Immature natural killer cell (primary cell): ENCODE data around the gene APAF1. TPM values are rescaled to one million over a fixed set of nuclear protein-coding genes. Genes with fewer than 3 reads are reported as not detected.

Experiments
- DNase-seq, 3 donors: peaks; one replicate each; pipeline ENCODE4 v3.0.0; 2022; ENCODE audit warnings: mixed read lengths in 1 of 3
- H3K27ac Mint-ChIP-seq, 6 donors: one replicate each; pipeline ENCODE4 v1.8.0; 2020; ENCODE audit warnings: mixed read lengths in 6 of 6, mild to moderate bottlenecking in 5 of 6, inconsistent platforms in 4 of 6, moderate library complexity in 3 of 6
- H3K27me3 Mint-ChIP-seq, 3 donors: one replicate each; pipeline ENCODE4 v1.8.0; 2020 to 2021; ENCODE audit warnings: low read depth in 3 of 3, mild to moderate bottlenecking in 3 of 3, mixed read lengths in 3 of 3, moderate library complexity in 3 of 3, inconsistent platforms in 1 of 3
- H3K36me3 Mint-ChIP-seq, 3 donors: one replicate each; pipeline ENCODE4 v1.8.0; 2020; ENCODE audit warnings: mixed read lengths in 3 of 3, inconsistent platforms in 2 of 3, mild to moderate bottlenecking in 2 of 3
- H3K4me1 Mint-ChIP-seq, 2 donors: one replicate each; pipeline ENCODE4 v1.8.0; 2020; ENCODE audit warnings: inconsistent platforms in 2 of 2, mild to moderate bottlenecking in 2 of 2, mixed read lengths in 2 of 2, moderate library complexity in 1 of 2
- H3K4me3 Mint-ChIP-seq, 5 donors: one replicate each; pipeline ENCODE4 v1.8.0; 2020; ENCODE audit warnings: mild to moderate bottlenecking in 5 of 5, mixed read lengths in 5 of 5, inconsistent platforms in 3 of 5, moderate library complexity in 3 of 5
- H3K9me3 Mint-ChIP-seq, 6 donors: one replicate each; pipeline ENCODE4 v1.8.0; 2020; ENCODE audit warnings: mild to moderate bottlenecking in 6 of 6, mixed read lengths in 6 of 6, inconsistent platforms in 4 of 6, moderate library complexity in 3 of 6
- polyA plus RNA-seq, 3 donors: library from polyadenylated mRNA; unstranded; fragments of 300-500 nt; fragmentation: Illumina TruSeq; gene quantifications; one replicate each; pipeline ENCODE4 v1.2.3, GENCODE V29; 2021

The APAF1 gene
- polyA plus RNA-seq, 3 donors from 2014 or later: 5.5 to 12.6 (median 7.3) TPM

- no peaks in the 10 kb centered on the region for H3K9me3 Mint-ChIP-seq
- H3K36me3 Mint-ChIP-seq: no peaks in the 10 kb centered on the region
- peaks cover 2 to 5% (median 2%) of the 10 kb centered on the region in 3 donors for H3K27me3 Mint-ChIP-seq
- no peak overlapping the region for H3K4me3 Mint-ChIP-seq
- no peak for DNase-seq
- no peak overlapping the region for H3K27ac Mint-ChIP-seq
- H3K4me1 Mint-ChIP-seq: no peaks in the 10 kb centered on the region
Observed at GRCh38 chr12:98763656-98764055, 118.6 kb downstream of the APAF1 start.

GRCh38 chr12:98767248-98767647, 122.2 kb downstream of the APAF1 start:
- Mint-ChIP-seq H3K4me1 (no peaks in the 10 kb centered on the region), H3K36me3 (no peaks in the 10 kb centered on the region), H3K27me3 (peaks cover 0 to 6% (median 2%) of the 10 kb centered on the region in 3 donors), H3K4me3 (no peak overlapping the region), H3K9me3 (no peaks in the 10 kb centered on the region), H3K27ac (no peak overlapping the region)
- DNase-seq: no peak

- no peak overlapping the region for H3K27ac Mint-ChIP-seq
Observed at GRCh38 chr12:98769068-98769467, 124.0 kb downstream of the APAF1 start.

GRCh38 chr12:98770230-98770629, 125.1 kb downstream of the APAF1 start:
- DNase-seq: no peak
- no peak overlapping the region for H3K27ac Mint-ChIP-seq
- H3K4me1 Mint-ChIP-seq: no peaks in the 10 kb centered on the region

More at GRCh38 chr12:98769068-98769467, 124.0 kb downstream of the APAF1 start:
- H3K27me3 Mint-ChIP-seq: peaks cover 0 to 6% (median 2%) of the 10 kb centered on the region in 3 donors
- H3K9me3 Mint-ChIP-seq: no peaks in the 10 kb centered on the region
- no peak for DNase-seq
- H3K4me3 Mint-ChIP-seq: no peak overlapping the region
- H3K36me3 Mint-ChIP-seq: no peaks in the 10 kb centered on the region
- H3K4me1 Mint-ChIP-seq: no peaks in the 10 kb centered on the region

DNA sequence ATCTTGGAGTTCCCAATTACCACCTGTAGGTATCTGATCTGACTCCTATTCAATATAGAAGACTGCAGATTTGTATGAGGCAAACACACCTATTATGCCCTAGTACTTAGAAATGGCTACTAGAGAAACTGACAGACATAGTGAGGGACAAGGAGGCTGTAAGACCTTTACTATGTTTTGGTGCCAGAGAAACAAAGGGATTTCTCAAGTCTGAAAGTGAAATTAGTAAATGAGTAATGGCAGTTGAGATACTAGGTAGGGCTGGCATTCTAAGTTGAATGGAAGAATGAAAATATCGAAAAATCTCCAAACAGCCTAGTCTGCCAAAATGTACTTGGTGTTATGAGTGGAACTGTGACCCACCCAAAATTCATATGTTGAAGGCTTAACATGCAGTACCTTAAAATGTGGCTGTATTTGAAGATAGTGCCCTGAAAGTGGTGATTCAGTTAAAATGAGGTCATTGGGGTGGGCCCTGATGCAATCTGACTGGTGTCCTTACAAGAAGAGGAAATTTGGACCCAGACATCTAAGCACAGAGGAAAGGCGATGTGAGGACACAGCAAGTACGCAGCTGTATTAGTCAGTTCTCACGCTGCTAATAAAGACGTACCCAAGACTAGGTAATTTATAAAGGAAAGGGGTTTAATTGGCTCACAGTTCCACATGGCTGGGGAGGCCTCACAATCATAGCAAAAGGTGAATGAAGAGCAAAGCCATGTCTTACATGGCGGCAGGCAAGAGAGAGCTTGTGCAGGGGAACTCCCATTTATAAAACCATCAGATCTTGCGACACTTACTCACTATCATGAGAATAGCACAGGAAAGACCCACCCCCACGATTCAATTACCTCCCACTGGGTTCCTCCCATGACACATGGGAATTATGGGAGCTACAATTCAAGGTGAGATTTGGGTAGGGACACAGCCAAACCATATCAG, 127.0 kb downstream of the APAF1 start:
- Mint-ChIP-seq H3K27me3 (peaks cover 2 to 4% (median 4%) of the 10 kb centered on the region in 3 donors), H3K9me3 (no peaks in the 10 kb centered on the region), H3K4me1 (no peaks in the 10 kb centered on the region), H3K4me3 (no peak overlapping the region), H3K27ac (no peak overlapping the region), H3K36me3 (no peaks in the 10 kb centered on the region)
- no peak for DNase-seq

More at GRCh38 chr12:98770230-98770629, 125.1 kb downstream of the APAF1 start:
- Mint-ChIP-seq H3K9me3 (no peaks in the 10 kb centered on the region), H3K4me3 (no peak overlapping the region), H3K36me3 (no peaks in the 10 kb centered on the region), H3K27me3 (peaks cover 0 to 4% (median 2%) of the 10 kb centered on the region in 3 donors)

- H3K27me3 Mint-ChIP-seq: peaks cover 2 to 4% (median 3%) of the 10 kb centered on the region in 3 donors
- no peaks in the 10 kb centered on the region for H3K9me3 Mint-ChIP-seq
- DNase-seq: no peak
- no peak overlapping the region for H3K4me3 Mint-ChIP-seq
- no peaks in the 10 kb centered on the region for H3K4me1 Mint-ChIP-seq
- H3K36me3 Mint-ChIP-seq: no peaks in the 10 kb centered on the region
- no peak overlapping the region for H3K27ac Mint-ChIP-seq
Observed at GRCh38 chr12:98772818-98773217, 127.7 kb downstream of the APAF1 start.

DNA sequence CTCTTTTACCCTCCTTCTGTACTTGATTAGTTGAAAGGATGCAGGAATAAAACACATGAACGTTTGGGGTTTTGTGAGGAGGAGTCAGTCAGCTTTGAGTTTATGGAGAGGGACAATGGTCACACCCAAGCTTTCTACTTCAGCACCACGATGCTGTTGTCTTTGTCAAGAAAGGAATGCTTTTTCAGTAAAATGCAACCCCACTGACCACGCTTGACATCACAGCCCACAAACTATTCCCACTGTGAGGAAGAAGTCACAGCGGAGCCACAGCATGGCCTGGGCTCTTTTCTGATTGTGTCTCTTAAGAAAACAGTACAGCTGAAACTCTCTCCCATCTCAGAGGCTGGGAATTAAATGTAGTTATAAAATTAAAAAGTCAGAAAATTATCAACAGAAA, 135.2 kb downstream of the APAF1 start:
- Mint-ChIP-seq H3K27me3 (peaks cover 0 to 13% (median 5%) of the 10 kb centered on the region in 3 donors), H3K27ac (no peak overlapping the region), H3K4me3 (no peak overlapping the region), H3K4me1 (no peaks in the 10 kb centered on the region), H3K36me3 (no peaks in the 10 kb centered on the region), H3K9me3 (no peaks in the 10 kb centered on the region)
- DNase-seq: no peak

DNA sequence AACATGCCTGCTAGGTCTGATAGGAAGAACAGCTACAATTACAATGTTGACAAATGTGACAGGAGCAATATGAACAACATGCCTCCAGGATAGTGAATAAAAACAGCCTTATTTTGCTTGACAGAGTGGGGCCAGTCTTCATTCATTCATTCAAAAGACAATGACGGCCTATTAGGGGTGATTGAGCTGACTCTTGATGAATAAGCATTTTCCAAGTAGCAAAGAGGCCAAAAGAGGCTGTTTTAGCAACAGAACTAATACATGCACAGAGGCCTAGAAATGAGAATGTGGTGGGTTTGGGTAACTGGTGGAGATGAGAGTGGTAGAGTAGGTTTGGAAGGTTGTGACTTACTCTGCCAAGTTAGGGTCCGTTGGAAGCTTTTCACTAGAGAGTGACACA, 138.3 kb downstream of the APAF1 start:
- Mint-ChIP-seq H3K27ac (no peak overlapping the region), H3K9me3 (no peaks in the 10 kb centered on the region), H3K27me3 (peaks cover 0 to 11% (median 3%) of the 10 kb centered on the region in 3 donors), H3K36me3 (no peaks in the 10 kb centered on the region), H3K4me3 (no peak overlapping the region), H3K4me1 (no peaks in the 10 kb centered on the region)
- no peak for DNase-seq

Other genes starting within 250 kb of the APAF1 start
- 10 to 100 TPM; 25.6 to 43.7 (median 35.9) TPM for gene TMPO, start 129.7 kb upstream of the APAF1 start, polyA plus RNA-seq
- gene SLC25A3, start 51.6 kb upstream of the APAF1 start, polyA plus RNA-seq: 100 to 1,000 TPM; 238 to 406 (median 286) TPM
- gene IKBIP, start 502 bp upstream of the APAF1 start, polyA plus RNA-seq: 10 to 100 TPM in 1 of 3 donors, 1 to 10 TPM in 2; 6.7 to 13.5 (median 6.9) TPM